MM.1S (cell line): ENCODE measurements around the gene DLGAP1.

Source experiments
- DNase-seq: peaks from one replicate; pipeline ENCODE4 v3.0.0-alpha.2; 2015
- H2AFZ ChIP-seq: fragments of 300-600 bp; sonication (generic); 2 replicates; pipeline ENCODE4 v1.6.0; 2016; ENCODE audit warnings: antibody characterized with exemption, low read length
- H3F3A ChIP-seq: fragments of 300-600 bp; sonication (generic); 2 replicates; pipeline ENCODE4 v1.6.1; 2016; ENCODE audit warnings: mild to moderate bottlenecking, antibody characterized with exemption, low read length, moderate library complexity, mixed read lengths; ENCODE audit not compliant: insufficient read depth
- H3K27ac ChIP-seq: fragments of 300-600 bp; sonication (generic); 2 replicates; pipeline ENCODE4 v1.5.1; 2016; ENCODE audit warnings: mild to moderate bottlenecking, low read length
- H3K27me3 ChIP-seq: fragments of 300-600 bp; sonication (generic); replicated peaks from 2 replicates; pipeline ENCODE4 v1.6.0; 2016; ENCODE audit warnings: low read length; ENCODE audit not compliant: insufficient read depth
- H3K36me3 ChIP-seq: fragments of 300-600 bp; sonication (generic); replicated peaks from 2 replicates; pipeline ENCODE4 v1.6.1; 2016; ENCODE audit warnings: mild to moderate bottlenecking, low read length, mixed read lengths; ENCODE audit not compliant: insufficient read depth
- H3K4me1 ChIP-seq: fragments of 300-600 bp; sonication (generic); 2 replicates; pipeline ENCODE4 v1.6.1; 2016; ENCODE audit warnings: low read length, mixed read lengths
- H3K4me2 ChIP-seq: fragments of 300-600 bp; sonication (generic); 2 replicates; pipeline ENCODE4 v1.6.0; 2016; ENCODE audit warnings: low read depth, low read length
- H3K4me3 ChIP-seq: fragments of 300-600 bp; sonication (generic); 2 replicates; pipeline ENCODE4 v1.5.1; 2016; ENCODE audit warnings: low read length, mixed read lengths
- H3K79me2 ChIP-seq: fragments of 300-600 bp; sonication (generic); 2 replicates; pipeline ENCODE4 v1.6.1; 2016; ENCODE audit warnings: mixed run types, low read length, mixed read lengths
- H3K9ac ChIP-seq: fragments of 300-600 bp; sonication (generic); 2 replicates; pipeline ENCODE4 v1.6.1; 2016; ENCODE audit warnings: low read length, mixed read lengths
- H3K9me2 ChIP-seq: fragments of 300-600 bp; sonication (generic); replicated peaks from 2 replicates; pipeline ENCODE4 v1.6.1; 2016; ENCODE audit warnings: mild to moderate bottlenecking, low read length, mixed read lengths; ENCODE audit not compliant: insufficient read depth
- H3K9me3 ChIP-seq: fragments of 300-600 bp; sonication (generic); replicated peaks from 2 replicates; pipeline ENCODE4 v1.6.1; 2016; ENCODE audit warnings: mild to moderate bottlenecking, low read length, mixed read lengths; ENCODE audit not compliant: insufficient read depth
- H4K20me1 ChIP-seq: fragments of 300-600 bp; sonication (generic); 2 replicates; pipeline ENCODE4 v1.6.1; 2016; ENCODE audit warnings: mild to moderate bottlenecking, low read length, moderate library complexity, mixed read lengths; ENCODE audit not compliant: insufficient read depth
- CTCF ChIP-seq: fragments of 300-600 bp; sonication (generic); IDR thresholded peaks from 2 replicates; pipeline ENCODE4 v1.5.1; 2016; ENCODE audit warnings: antibody characterized with exemption, low read length, mixed read lengths
- EZH2 ChIP-seq: fragments of 300-600 bp; sonication (generic); optimal IDR thresholded peaks from 2 replicates; pipeline ENCODE3; 2017; ENCODE audit warnings: low read depth, mild to moderate bottlenecking, antibody characterized with exemption, low read length, mixed read lengths
- EZH2phosphoT487 ChIP-seq: fragments of 300-600 bp; sonication (generic); IDR thresholded peaks from 2 replicates; pipeline ENCODE4 v1.6.1; 2018; ENCODE audit warnings: antibody characterized with exemption, low read length

Gene DLGAP1

DNA sequence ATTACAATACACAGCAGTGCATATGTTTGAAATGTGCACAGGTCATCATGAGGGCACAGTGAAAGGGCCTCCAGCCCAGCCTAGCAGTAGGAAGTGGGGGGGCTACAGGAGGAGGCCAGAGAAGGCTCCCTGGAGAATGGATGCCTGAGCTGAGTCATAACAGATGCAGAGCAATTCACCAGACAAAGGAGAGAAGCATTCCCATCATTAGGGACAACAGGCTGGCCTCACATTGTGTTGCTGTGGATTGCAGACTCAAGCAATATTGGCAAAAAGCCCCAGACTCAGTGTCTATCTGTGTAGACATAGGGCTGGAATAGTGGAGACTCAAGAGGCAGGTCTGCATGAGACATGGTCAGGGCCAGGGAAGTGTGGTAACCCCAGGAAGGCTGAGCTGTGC lies 329.9 kb downstream of the DLGAP1 start:
- Histone ChIP-seq H3K4me3 (no peak overlapping the region), H3K9ac (no peak overlapping the region), H3K27ac (no peak overlapping the region), H3K4me1 (0 out of 2 replicates have a peak, but pooled peaks cover 13% of the 10 kb centered on the region), H3K4me2 (no peak overlapping the region), H2AFZ (no peak overlapping the region), H3K79me2 (no peaks in the 10 kb centered on the region), H3K9me3 (no peaks in the 10 kb centered on the region), H3K27me3 (no peaks in the 10 kb centered on the region), H3F3A (0 out of 2 replicates have a peak, but pooled peaks cover 3% of the 10 kb centered on the region), H3K36me3 (no peaks in the 10 kb centered on the region), H3K9me2 (no peaks in the 10 kb centered on the region), H4K20me1 (no peaks in the 10 kb centered on the region)
- no peak for TF ChIP-seq CTCF
- no peak for TF ChIP-seq EZH2phosphoT487
- TF ChIP-seq EZH2 = no peak
- DNase-seq = no peak

- Histone ChIP-seq H4K20me1 (no peaks in the 10 kb centered on the region), H3K4me2 (no peak overlapping the region), H3K9ac (no peak overlapping the region), H3K79me2 (no peaks in the 10 kb centered on the region), H3K27ac (no peak overlapping the region), H3K4me3 (no peak overlapping the region), H3K9me2 (no peaks in the 10 kb centered on the region), H3K36me3 (no peaks in the 10 kb centered on the region), H3K27me3 (no peaks in the 10 kb centered on the region), H3F3A (no peaks in the 10 kb centered on the region), H3K9me3 (no peaks in the 10 kb centered on the region), H3K4me1 (0 out of 2 replicates have a peak, but pooled peaks cover 1% of the 10 kb centered on the region), H2AFZ (no peak overlapping the region)
- no peak for TF ChIP-seq EZH2
- TF ChIP-seq EZH2phosphoT487 = no peak
- no peak for TF ChIP-seq CTCF
- no peak for DNase-seq
These were observed 335.3 kb downstream of the DLGAP1 start for GRCh38 chr18:4119813-4120212.

- Histone ChIP-seq H3K4me3 (no peak overlapping the region), H2AFZ (no peak overlapping the region), H3K27ac (no peak overlapping the region), H3K27me3 (no peaks in the 10 kb centered on the region), H3K9ac (no peak overlapping the region), H3K36me3 (no peaks in the 10 kb centered on the region), H3F3A (no peaks in the 10 kb centered on the region), H3K79me2 (no peaks in the 10 kb centered on the region), H3K4me2 (no peak overlapping the region), H3K9me3 (no peaks in the 10 kb centered on the region), H3K4me1 (no peaks in the 10 kb centered on the region), H3K9me2 (no peaks in the 10 kb centered on the region), H4K20me1 (no peaks in the 10 kb centered on the region)
- TF ChIP-seq CTCF (no peak), EZH2 (no peak), EZH2phosphoT487 (no peak)
- DNase-seq = no peak
These were observed 335.9 kb downstream of the DLGAP1 start for GRCh38 chr18:4119127-4119648.
